ENCODE data around the gene MRGPRD.

The MRGPRD gene

GRCh38 chr11:68970921-68971636 is 9.7 kb downstream of the MRGPRD start:
- TF ChIP-seq SPI1 (IDR thresholded peaks at IDR 0.05; ENCODE audit: borderline replicate concordance, low read depth), result no peak
- TF ChIP-seq POLR2AphosphoS5 (IDR thresholded peaks at IDR 0.05; ENCODE audit: low read depth), result no peak
- TF ChIP-seq, protein P1, sequence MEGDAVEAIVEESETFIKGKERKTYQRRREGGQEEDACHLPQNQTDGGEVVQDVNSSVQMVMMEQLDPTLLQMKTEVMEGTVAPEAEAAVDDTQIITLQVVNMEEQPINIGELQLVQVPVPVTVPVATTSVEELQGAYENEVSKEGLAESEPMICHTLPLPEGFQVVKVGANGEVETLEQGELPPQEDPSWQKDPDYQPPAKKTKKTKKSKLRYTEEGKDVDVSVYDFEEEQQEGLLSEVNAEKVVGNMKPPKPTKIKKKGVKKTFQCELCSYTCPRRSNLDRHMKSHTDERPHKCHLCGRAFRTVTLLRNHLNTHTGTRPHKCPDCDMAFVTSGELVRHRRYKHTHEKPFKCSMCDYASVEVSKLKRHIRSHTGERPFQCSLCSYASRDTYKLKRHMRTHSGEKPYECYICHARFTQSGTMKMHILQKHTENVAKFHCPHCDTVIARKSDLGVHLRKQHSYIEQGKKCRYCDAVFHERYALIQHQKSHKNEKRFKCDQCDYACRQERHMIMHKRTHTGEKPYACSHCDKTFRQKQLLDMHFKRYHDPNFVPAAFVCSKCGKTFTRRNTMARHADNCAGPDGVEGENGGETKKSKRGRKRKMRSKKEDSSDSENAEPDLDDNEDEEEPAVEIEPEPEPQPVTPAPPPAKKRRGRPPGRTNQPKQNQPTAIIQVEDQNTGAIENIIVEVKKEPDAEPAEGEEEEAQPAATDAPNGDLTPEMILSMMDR (IDR thresholded peaks at IDR 0.05; ENCODE audit: insufficient read depth, low read length), result no peak
- TF ChIP-seq, protein P2, sequence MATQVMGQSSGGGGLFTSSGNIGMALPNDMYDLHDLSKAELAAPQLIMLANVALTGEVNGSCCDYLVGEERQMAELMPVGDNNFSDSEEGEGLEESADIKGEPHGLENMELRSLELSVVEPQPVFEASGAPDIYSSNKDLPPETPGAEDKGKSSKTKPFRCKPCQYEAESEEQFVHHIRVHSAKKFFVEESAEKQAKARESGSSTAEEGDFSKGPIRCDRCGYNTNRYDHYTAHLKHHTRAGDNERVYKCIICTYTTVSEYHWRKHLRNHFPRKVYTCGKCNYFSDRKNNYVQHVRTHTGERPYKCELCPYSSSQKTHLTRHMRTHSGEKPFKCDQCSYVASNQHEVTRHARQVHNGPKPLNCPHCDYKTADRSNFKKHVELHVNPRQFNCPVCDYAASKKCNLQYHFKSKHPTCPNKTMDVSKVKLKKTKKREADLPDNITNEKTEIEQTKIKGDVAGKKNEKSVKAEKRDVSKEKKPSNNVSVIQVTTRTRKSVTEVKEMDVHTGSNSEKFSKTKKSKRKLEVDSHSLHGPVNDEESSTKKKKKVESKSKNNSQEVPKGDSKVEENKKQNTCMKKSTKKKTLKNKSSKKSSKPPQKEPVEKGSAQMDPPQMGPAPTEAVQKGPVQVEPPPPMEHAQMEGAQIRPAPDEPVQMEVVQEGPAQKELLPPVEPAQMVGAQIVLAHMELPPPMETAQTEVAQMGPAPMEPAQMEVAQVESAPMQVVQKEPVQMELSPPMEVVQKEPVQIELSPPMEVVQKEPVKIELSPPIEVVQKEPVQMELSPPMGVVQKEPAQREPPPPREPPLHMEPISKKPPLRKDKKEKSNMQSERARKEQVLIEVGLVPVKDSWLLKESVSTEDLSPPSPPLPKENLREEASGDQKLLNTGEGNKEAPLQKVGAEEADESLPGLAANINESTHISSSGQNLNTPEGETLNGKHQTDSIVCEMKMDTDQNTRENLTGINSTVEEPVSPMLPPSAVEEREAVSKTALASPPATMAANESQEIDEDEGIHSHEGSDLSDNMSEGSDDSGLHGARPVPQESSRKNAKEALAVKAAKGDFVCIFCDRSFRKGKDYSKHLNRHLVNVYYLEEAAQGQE (IDR thresholded peaks at IDR 0.05; ENCODE audit: insufficient replicate concordance, low read depth), result no peak
- Histone ChIP-seq H3K4me3 (replicated peaks; ENCODE audit: insufficient read depth, low read length) (no peak overlapping the region), H3K27ac (replicated peaks) (no peak overlapping the region), H3K27me3 (ENCODE audit: insufficient read depth, poor library complexity, severe bottlenecking) (no peaks in the 10 kb centered on the region)
- no peak for DNase-seq (ENCODE audit: low read depth in 1 of 2, low spot score in 1 of 2)

GRCh38 chr11:68969386-68969785 is 11.4 kb downstream of the MRGPRD start:
- H3K27me3 ChIP-seq (ENCODE audit: insufficient read depth, poor library complexity, severe bottlenecking), result no peaks in the 10 kb centered on the region
- no peak for DNase-seq (ENCODE audit: low read depth in 1 of 2, low spot score in 1 of 2)
- H3K27ac ChIP-seq (replicated peaks), result no peak overlapping the region
- no peak overlapping the region for H3K4me3 ChIP-seq (replicated peaks; ENCODE audit: insufficient read depth, low read length)
- TF ChIP-seq GABPA (IDR thresholded peaks at IDR 0.05; ENCODE audit: low read depth) (no peak), SPI1 (IDR thresholded peaks at IDR 0.05; ENCODE audit: borderline replicate concordance, low read depth) (no peak), POLR2AphosphoS5 (IDR thresholded peaks at IDR 0.05; ENCODE audit: low read depth) (no peak)
- TF ChIP-seq, protein P2 (IDR thresholded peaks at IDR 0.05; ENCODE audit: insufficient replicate concordance, low read depth), result no peak
- TF ChIP-seq, protein P1 (IDR thresholded peaks at IDR 0.05; ENCODE audit: insufficient read depth, low read length), result no peak

DNA sequence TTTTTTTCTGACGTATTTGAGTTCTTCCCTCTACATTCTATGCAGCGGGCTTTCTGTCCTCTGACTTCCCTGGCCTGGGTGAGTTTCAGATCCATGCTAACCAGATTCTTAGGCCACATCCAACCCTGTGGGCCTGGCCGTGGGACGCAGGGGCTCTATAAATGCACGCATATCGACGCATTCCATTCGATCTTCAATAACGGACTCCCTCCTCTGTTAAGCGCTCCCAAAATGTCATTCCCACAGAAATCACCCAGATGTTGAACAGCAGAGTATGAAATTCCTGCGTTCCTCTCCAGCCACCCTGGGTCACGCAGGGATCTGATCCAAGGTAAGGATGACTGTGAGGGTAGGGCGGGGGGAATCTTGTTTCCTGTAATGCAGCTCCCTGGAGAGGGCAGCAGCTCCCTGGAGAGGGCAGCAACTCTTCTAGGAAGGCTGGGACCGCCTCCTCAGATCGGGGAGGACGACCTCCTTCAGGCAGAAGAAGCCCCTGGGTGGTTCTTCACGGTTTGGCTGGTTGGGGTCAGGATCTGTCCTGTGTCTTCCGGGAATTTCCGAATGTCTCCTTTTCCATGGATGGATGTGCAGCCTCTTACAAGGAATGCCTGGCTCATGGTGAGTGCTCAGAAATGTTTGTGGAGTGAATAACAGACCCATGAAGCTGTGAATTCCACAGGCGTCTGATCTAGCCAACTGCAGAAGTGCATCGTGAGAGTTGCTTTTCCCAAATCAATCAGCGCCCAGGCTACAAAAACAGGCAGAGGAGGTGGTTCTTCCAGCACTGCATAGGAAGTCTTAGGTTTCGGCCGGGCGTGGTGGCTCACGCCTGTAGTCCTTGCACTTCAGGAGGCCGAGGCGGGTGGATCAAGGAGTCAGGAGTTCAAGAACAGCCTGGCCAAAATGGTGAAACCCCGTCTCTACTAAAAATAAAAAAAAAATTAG is 12.2 kb downstream of the MRGPRD start:
- TF ChIP-seq POLR2AphosphoS5 (IDR thresholded peaks at IDR 0.05; ENCODE audit: low read depth), result no peak
- TF ChIP-seq, protein P1 (IDR thresholded peaks at IDR 0.05; ENCODE audit: insufficient read depth, low read length), result no peak
- Histone ChIP-seq H3K27me3 (ENCODE audit: insufficient read depth, poor library complexity, severe bottlenecking) (no peaks in the 10 kb centered on the region), H3K4me3 (replicated peaks; ENCODE audit: insufficient read depth, low read length) (no peak overlapping the region), H3K27ac (replicated peaks) (no peak overlapping the region)
- DNase-seq (ENCODE audit: low read depth in 1 of 2, low spot score in 1 of 2), result no peak

Measured in HL-60 (cell line).